ENCODE measurements around the gene TBCE. TPM values are rescaled to one million over a fixed set of nuclear protein-coding genes. Genes with fewer than 3 reads are reported as not detected.
"Not testable (repeated sequence)": the region's sequence is repeated elsewhere in the genome, so short reads cannot be mapped to it uniquely, and the experiment has no call there.

Gene TBCE
- total RNA-seq, 4 donors from 2014 or later, result 12.0 to 35.8 (median 17.0) TPM

GRCh38 chr1:235455823-235456222, 88.6 kb downstream of the TBCE start:
- no peak overlapping the region for H3K4me3 ChIP-seq (ENCODE audit: low read depth, poor library complexity, severe bottlenecking)
- intact Hi-C loops (cut with DNase I; ENCODE audit: low total_unique reads), result no loop called here
- DNase-seq (ENCODE audit: low spot score in 2 of 2), result no peak
- 60 to 66% methylated on average over 4 of the region's 4 CpGs for WGBS, 2 donors
- TF ChIP-seq POLR2A (IDR thresholded peaks at IDR 0.05), result no peak
- TF ChIP-seq, protein P1, sequence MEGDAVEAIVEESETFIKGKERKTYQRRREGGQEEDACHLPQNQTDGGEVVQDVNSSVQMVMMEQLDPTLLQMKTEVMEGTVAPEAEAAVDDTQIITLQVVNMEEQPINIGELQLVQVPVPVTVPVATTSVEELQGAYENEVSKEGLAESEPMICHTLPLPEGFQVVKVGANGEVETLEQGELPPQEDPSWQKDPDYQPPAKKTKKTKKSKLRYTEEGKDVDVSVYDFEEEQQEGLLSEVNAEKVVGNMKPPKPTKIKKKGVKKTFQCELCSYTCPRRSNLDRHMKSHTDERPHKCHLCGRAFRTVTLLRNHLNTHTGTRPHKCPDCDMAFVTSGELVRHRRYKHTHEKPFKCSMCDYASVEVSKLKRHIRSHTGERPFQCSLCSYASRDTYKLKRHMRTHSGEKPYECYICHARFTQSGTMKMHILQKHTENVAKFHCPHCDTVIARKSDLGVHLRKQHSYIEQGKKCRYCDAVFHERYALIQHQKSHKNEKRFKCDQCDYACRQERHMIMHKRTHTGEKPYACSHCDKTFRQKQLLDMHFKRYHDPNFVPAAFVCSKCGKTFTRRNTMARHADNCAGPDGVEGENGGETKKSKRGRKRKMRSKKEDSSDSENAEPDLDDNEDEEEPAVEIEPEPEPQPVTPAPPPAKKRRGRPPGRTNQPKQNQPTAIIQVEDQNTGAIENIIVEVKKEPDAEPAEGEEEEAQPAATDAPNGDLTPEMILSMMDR (IDR thresholded peaks at IDR 0.05), result no peak

DNA sequence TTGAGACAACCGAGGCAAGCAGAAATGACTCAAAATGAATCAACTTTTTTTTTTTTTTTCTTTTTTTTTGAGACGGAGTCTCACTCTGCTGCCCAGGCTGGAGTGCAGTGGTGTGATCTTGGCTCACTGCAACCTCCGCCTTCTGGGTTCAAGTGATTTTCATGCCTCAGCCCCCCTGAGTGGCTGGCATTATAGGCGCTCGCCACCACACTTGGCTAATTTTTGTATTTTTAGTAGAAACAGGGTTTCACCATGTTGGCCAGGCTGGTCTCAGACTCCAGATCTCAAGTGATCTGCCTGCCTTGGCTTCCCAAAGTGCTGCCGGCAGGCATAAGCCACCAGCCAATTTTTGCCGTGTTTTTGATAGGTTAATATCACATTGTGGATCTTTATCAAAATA, 90.6 kb downstream of the TBCE start:
- intact Hi-C loops (cut with DNase I; ENCODE audit: low total_unique reads); H3K4me3 ChIP-seq (ENCODE audit: low read depth, poor library complexity, severe bottlenecking); DNase-seq (ENCODE audit: low spot score in 2 of 2): not testable (repeated sequence)
- 96 to 97% methylated on average over 7 of the region's 7 CpGs for WGBS, 2 donors

- no peak for DNase-seq (ENCODE audit: low spot score in 2 of 2)
- TF ChIP-seq POLR2A (IDR thresholded peaks at IDR 0.05), result no peak
- TF ChIP-seq, protein P1 (IDR thresholded peaks at IDR 0.05), result no peak
- intact Hi-C loops (cut with DNase I; ENCODE audit: low total_unique reads), result no loop called here
- no peak overlapping the region for H3K4me3 ChIP-seq (ENCODE audit: low read depth, poor library complexity, severe bottlenecking)
- 74 to 84% methylated on average over 5 of the region's 5 CpGs for WGBS, 2 donors
Measured at GRCh38 chr1:235460770-235461169, 93.5 kb downstream of the TBCE start.

GRCh38 chr1:235461954-235462353, 94.7 kb downstream of the TBCE start:
- DNase-seq (ENCODE audit: low spot score in 2 of 2), result no peak
- 86 to 94% methylated on average over 1 of the region's 1 CpG for WGBS, 2 donors
- no peak overlapping the region for H3K4me3 ChIP-seq (ENCODE audit: low read depth, poor library complexity, severe bottlenecking)
- intact Hi-C loops (cut with DNase I; ENCODE audit: low total_unique reads), result no loop called here
- TF ChIP-seq POLR2A (IDR thresholded peaks at IDR 0.05), result no peak
- TF ChIP-seq, protein P1 (IDR thresholded peaks at IDR 0.05), result no peak

DNA sequence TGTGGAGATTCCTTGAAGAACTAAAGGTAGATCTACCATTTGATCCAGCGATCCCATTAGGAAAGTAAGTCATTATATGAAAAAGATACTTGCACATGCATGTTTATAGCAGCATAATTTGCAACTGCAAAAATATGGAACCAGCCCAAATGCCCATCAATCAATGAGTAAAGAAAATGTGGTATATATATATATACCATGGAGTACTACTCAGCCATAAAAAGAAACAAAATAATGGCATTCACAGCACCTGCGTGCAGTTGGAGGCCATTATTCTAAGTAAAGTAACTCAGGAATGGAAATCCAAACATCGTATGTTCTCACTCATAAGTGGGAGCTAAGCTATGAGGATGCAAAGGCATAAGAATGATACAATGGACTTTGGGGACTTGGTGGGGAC, 95.6 kb downstream of the TBCE start:
- intact Hi-C loops (cut with DNase I; ENCODE audit: low total_unique reads), result not testable (repeated sequence)

GRCh38 chr1:235465066-235465465, 97.8 kb downstream of the TBCE start:
- H3K4me3 ChIP-seq (ENCODE audit: low read depth, poor library complexity, severe bottlenecking), result no peak overlapping the region
- 93 to 97% methylated on average over 3 of the region's 3 CpGs for WGBS, 2 donors
- no peak for DNase-seq (ENCODE audit: low spot score in 2 of 2)
- TF ChIP-seq, protein P1 (IDR thresholded peaks at IDR 0.05), result no peak
- no peak for TF ChIP-seq POLR2A (IDR thresholded peaks at IDR 0.05)
- intact Hi-C loops (cut with DNase I; ENCODE audit: low total_unique reads), result no loop called here

More for the DNA sequence above, 95.6 kb downstream of the TBCE start:
- H3K4me3 ChIP-seq (ENCODE audit: low read depth, poor library complexity, severe bottlenecking); DNase-seq (ENCODE audit: low spot score in 2 of 2): not testable (repeated sequence)
- 95 to 98% methylated on average over 3 of the region's 3 CpGs for WGBS, 2 donors

DNA sequence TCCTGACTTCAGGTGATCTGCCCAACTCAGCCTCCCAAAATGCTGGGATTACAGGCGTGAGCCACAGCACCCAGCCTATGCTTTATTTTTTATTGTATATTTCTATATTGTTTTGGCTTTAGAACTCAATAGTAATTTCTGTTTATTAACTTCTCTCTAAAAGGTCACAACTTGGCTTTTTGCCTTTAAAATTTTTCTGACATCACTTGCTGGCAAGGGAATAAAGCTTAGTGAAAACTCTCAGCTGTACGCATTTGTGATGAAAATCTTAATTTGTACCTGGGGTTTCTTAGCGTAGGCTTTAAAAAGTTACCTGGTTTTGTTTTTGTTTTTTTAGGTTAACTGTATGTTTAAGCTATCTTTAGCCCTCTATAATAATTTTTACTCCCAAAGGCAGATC, 100.8 kb downstream of the TBCE start:
- TF ChIP-seq, protein P1 (IDR thresholded peaks at IDR 0.05), result no peak
- TF ChIP-seq POLR2A (IDR thresholded peaks at IDR 0.05), result no peak
- 79 to 85% methylated on average over 3 of the region's 3 CpGs for WGBS, 2 donors
- DNase-seq (ENCODE audit: low spot score in 2 of 2), result no peak
- no peak overlapping the region for H3K4me3 ChIP-seq (ENCODE audit: low read depth, poor library complexity, severe bottlenecking)
- intact Hi-C loops (cut with DNase I; ENCODE audit: low total_unique reads), result no loop called here

Measured in lower leg skin (tissue), 4 donors.